ENCODE measurements around the gene MRPL55.

Gene MRPL55

GRCh38 chr1:228070173-228070572, 38.9 kb downstream of the MRPL55 start:
- DNase-seq (ENCODE audit: low read depth) = no peak

DNA sequence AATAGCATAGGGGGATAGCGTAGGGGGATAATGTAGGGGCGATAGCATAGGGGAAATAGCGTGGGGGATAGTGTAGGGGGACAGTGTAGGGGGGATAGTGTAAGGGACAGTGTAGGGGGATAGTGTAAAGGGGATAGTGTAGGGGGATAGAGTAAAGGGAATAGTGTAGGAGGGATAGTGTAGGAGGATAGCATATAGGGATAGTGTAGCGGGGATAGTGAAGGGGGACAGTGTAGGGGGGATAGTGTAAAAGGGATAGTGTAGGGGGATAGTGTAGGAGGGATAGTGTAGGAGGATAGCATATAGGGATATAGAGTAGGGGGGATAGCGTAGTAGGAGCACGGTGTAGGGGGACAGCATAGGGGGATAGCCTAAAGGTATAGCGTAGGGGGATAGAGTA, 40.7 kb downstream of the MRPL55 start:
- no peak for DNase-seq (ENCODE audit: low read depth)

GRCh38 chr1:228066891-228067654, 42.0 kb downstream of the MRPL55 start:
- no peak for DNase-seq (ENCODE audit: low read depth)

DNA sequence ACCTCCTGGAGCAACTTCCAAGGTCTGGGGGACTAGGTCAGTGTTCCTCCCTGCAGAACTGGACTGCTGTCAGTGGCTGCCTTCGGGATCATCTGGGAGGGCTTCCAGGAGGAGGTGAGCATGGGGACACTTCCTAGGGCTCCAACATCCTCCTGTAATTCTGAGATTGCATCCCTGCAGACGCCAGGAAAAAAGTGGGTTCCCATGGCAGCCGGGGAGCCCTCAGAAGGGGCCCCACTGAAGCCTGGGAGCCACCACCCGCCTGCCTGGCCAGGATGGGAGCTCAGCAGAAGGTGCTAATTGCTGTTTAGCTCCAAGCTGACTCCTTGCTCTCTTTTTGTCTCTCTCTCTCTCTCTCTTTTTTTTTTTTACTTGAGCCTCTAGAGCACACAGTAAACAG, 42.7 kb downstream of the MRPL55 start:
- no peak for DNase-seq (ENCODE audit: low read depth)

DNA sequence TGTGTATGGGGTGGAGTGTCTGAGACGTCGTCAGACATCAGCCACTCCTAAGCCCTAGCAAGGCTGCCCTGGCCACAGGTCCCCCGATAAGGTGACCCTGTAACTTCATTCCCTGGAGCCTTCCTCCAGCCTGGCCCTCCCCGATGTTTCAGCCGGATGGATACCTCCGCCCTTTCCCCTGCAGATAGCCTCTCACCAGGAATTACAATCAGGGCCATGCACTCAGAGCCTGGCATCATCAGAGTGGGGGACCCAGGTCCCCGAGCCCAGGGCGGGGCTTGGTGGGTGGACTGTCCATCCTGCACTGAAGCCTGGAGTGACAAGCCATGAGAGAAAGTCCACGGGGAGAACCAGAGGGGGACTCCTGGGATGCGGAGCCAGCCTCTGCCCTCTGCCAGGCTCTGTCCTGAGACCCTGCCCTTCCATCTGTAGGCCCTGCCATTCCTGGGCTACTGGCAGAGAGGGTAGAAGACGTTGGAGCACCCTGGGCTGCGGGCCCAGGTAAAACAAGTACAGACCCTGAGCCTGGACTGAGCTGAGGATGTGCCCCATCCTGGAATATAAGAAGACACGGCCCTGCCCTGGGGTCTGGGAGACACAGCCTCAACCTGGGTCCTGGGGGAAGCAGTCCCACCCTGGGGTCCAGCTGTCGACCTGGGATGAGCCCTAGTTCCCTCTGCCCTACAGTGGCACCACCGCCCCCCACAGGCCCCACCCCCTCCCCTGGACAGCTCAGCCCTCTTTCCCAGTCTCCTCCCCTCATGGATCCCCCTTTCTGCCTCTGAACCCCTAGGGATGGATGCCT, 43.4 kb downstream of the MRPL55 start:
- no peak for DNase-seq (ENCODE audit: low read depth)

DNA sequence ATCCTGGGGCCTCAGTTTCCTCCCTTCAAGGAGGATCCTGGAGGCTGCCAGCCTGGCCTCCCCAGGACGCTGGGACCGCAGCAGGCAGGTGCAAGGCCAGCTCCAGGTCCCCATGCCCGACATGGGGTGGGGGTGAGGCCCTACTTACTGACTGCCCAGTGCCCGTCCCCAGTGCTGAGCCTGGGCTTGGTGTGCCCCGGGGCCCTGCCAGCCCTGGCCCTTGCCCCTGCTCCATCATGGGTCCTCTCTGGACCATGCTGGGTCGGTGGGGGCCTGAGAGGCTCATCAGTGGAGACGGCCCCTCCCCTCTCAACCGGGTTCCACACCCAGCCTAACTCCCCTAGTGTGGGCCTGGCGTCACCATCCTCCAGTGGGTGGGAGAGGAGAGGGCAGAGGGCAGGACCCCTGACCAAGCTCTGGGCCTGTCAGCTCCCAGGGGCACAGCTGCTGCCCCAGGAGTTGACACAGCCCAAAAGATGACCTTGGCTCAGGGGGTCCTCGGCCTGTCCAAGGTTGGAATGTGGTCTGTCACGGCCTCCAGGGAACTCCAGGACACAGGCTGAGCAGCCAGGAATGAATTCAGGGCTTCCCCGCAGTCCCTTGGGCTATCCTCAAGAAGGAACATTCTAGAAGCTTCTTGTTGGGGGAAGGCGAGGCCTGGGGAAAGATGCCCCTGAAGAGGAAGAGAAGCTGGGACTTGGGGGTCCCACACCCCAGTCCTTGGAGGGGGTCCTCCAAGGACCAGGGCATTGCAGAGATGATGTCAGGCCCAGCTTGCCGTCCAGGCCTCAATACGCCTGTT, 44.2 kb downstream of the MRPL55 start:
- no peak for DNase-seq (ENCODE audit: low read depth)

GRCh38 chr1:228064296-228064695, 44.8 kb downstream of the MRPL55 start:
- no peak for DNase-seq (ENCODE audit: low read depth)

DNA sequence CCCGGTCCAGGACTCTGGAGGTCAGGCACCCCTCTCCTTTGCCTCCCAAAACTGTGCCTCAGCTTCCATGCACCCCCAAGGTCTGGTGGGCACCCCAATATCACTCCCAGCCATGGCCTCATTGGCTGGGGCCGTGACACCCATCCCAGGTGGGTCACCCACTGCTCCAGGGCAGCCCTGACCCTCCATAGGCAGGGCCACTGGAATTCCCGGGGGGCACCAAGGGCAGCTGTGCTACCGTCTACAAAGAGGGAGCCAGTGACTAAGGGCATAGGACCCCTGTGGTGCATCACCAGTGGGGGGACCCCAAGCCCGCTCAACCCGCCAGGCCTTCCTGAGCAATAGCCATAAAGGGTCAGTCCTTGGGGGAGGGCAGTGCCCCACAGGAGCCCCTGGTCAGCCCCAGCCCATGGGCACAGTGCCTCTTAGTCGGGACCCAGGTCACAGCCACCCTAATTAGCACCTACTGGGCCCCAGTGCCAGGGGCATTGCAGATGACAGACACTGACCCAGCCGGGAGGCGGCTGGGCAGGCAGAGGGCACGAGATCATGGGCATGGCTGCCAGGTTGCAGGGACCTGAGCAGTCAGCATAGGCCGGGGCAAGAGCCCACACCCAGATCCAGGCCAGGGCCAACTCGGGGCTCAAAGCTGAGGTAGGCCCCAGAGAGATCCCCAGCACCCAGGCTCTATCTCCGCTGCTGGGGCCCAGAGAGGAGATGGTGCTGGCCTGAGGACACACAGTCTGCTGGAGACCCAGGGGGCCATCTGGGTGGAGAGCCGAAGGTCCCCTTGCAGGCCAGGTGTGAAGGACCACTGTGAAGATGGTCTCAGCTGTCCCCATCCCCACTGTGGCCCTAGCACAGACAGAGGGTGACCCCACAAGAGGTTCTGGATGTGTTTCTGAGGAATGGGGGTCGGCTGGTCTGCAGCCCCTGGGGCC, 45.6 kb downstream of the MRPL55 start:
- no peak for DNase-seq (ENCODE audit: low read depth)

- no peak for DNase-seq (ENCODE audit: low read depth)
These were observed 46.3 kb downstream of the MRPL55 start for GRCh38 chr1:228062812-228063211.

GRCh38 chr1:228062085-228062791, 46.9 kb downstream of the MRPL55 start:
- no peak for DNase-seq (ENCODE audit: low read depth)

GRCh38 chr1:228061411-228062084, 47.6 kb downstream of the MRPL55 start:
- DNase-seq (ENCODE audit: low read depth) = no peak

GRCh38 chr1:228060458-228061190, 48.5 kb downstream of the MRPL55 start:
- no peak for DNase-seq (ENCODE audit: low read depth)

DNA sequence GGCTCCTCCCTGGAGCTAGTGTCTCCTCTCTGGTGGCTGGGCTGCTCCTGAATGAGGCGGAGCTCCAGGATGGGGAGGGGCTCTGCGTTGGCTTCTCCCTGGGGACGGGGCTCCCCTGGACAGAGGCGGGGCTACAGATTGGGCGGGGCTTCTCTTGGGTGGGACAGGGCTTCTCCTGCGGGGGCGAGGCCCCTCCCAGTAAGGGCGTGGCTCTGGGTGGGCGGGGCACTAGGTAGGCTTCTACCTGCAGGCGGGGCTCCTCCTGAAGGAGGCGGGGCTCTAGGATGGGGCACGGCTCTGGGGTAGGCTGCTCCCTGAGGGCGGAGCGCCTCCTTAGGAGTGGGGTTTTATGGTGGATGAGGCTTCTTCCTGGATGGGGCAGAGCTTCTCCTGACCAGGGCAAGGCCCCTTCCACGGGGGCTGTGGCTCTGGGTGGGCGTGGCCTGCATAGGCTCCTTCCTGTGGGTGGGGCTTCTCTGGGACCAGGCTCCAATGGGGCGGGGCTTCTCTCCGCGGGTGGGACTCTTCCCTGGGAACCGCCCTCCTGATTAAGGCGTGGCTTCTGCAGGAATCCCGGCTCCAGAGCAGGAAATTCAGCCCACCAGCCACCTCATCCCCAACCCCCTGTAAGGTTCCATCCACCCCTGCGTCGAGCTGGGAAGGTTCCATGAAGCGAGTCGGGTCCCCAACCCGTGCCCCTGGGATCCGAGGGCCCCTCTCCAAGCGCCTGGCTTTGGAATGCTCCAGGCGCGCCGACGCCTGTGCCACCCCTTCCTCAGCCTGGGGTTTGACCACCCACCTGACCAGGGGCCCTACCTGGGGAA, 49.3 kb downstream of the MRPL55 start:
- peak; percentile 71 for DNase-seq (ENCODE audit: low read depth)

GRCh38 chr1:228058949-228059633, 50.0 kb downstream of the MRPL55 start:
- peak; percentile 71 for DNase-seq (ENCODE audit: low read depth)

DNA sequence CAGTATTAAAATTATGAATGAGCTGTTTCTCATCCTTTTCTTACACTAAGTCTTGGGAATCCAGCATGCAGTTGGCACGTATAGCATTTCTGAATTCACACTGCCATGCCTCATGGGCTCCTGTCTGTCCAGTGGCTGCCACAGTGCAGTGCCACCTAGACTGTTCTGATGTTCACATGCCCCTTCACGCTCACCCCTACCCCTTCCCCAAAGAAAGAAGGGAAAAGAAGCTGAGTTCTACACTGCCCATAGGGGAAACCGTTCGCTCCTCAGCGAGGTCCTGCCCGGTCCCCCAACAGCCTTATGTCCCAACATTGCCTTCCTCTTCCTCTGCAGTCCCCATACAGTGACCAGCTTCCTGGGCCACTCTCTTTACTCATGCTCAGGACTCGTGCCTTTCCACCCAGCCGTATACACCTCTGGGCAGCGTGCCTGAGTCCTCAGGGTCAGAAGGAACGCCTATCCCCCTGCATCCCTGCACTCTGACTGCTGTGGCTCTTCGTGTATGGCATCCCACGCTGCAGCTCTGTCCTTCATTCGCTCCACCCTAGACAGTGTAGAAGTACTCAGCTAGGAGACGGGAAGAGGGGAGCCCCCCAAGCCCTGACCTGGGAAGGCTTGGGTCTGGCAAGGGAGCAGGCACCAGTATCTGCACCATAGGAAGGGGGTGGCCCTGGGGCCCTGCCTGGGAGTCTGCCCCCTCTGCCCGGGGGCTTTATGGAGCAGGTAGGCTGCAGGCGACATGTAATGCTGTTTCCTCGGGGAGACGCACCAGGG, 50.7 kb downstream of the MRPL55 start:
- DNase-seq (ENCODE audit: low read depth) = no peak

Measured in T-helper 22 cell (primary cell).